IMR-90 (cell line): Measurements from ENCODE around the gene GABRR1. TPM values are rescaled to one million over a fixed set of nuclear protein-coding genes. Genes with fewer than 3 reads are reported as not detected.

ENCODE experiments used
- ATAC-seq: fragments of 200-7000 bp; cut with Tn5 transposase; 2 replicates; pipeline ENCODE4 v1.9.1; 2020; ENCODE audit warnings: low read depth, mild to moderate bottlenecking, moderate library complexity
- BruUV-seq: library from RNA; stranded (reverse); fragments of 400-500 nt; replicated peaks from 2 replicates; lab custom pipeline; 2021; lab: Mats Ljungman, UMichigan
- CTCF ChIA-PET: fragments of 300-600 bp; formaldehyde crosslinking; extraction: SDS; loops from one replicate; lab custom pipeline; 2021; ENCODE audit warnings: antibody characterized with exemption; lab: Yijun Ruan, JAX
- POLR2A ChIA-PET: fragments of 300-600 bp; sonication (Branson Sonifier 250); formaldehyde crosslinking; loops from one replicate; lab custom pipeline; 2022; ENCODE audit warnings: antibody characterized with exemption; ENCODE audit not compliant: unreplicated experiment; lab: Charles Lee
- DNase-seq: peaks from one replicate; pipeline ENCODE4 v3.0.0; 2013
- H2AFZ ChIP-seq: replicated peaks from 2 replicates; pipeline ENCODE3; 2013; ENCODE audit warnings: low read length, mild to moderate bottlenecking; ENCODE audit not compliant: poor library complexity
- H2AK5ac ChIP-seq: 2 replicates; pipeline ENCODE4 v1.6.1; 2013; ENCODE audit warnings: low read depth, low read length, inconsistent platforms
- H2AK9ac ChIP-seq: replicated peaks from 2 replicates; pipeline ENCODE3; 2013; ENCODE audit warnings: mild to moderate bottlenecking, low read depth, low read length, moderate library complexity; ENCODE audit not compliant: poor library complexity
- H2BK120ac ChIP-seq: 2 replicates; pipeline ENCODE4 v1.6.1; 2013; ENCODE audit warnings: low read depth, low read length, inconsistent platforms
- H2BK15ac ChIP-seq: 3 replicates; pipeline ENCODE4 v1.6.1; 2013; ENCODE audit warnings: low read depth, low read length, inconsistent platforms
- H2BK20ac ChIP-seq: 2 replicates; pipeline ENCODE4 v1.6.1; 2013; ENCODE audit warnings: low read depth, mild to moderate bottlenecking, inconsistent platforms, low read length, moderate library complexity
- H2BK5ac ChIP-seq: 2 replicates; pipeline ENCODE4 v1.6.1; 2013; ENCODE audit warnings: mild to moderate bottlenecking, low read depth, low read length, inconsistent platforms; ENCODE audit not compliant: poor library complexity, severe bottlenecking
- H3K14ac ChIP-seq: replicated peaks from 2 replicates; pipeline ENCODE4 v1.6.1; 2013; ENCODE audit warnings: low read depth, low read length, inconsistent platforms
- H3K18ac ChIP-seq: 2 replicates; pipeline ENCODE4 v1.6.1; 2013; ENCODE audit warnings: low read depth, low read length, control low read depth
- H3K23ac ChIP-seq: 2 replicates; pipeline ENCODE4 v1.6.1; 2013; ENCODE audit warnings: low read depth, low read length, inconsistent platforms
- H3K27ac ChIP-seq: 2 replicates; pipeline ENCODE4 v1.5.1; 2013; ENCODE audit warnings: mild to moderate bottlenecking, control low read depth, low read length; ENCODE audit not compliant: insufficient read depth
- H3K27me3 ChIP-seq: 2 replicates; pipeline ENCODE4 v1.6.1; 2013; ENCODE audit warnings: low read length; ENCODE audit not compliant: control insufficient read depth, insufficient read depth
- H3K36me3 ChIP-seq: 2 replicates; pipeline ENCODE4 v1.6.1; 2013; ENCODE audit warnings: low read length, mixed read lengths; ENCODE audit not compliant: control insufficient read depth, insufficient read depth
- H3K4ac ChIP-seq: 2 replicates; pipeline ENCODE4 v1.6.1; 2013; ENCODE audit warnings: low read depth, low read length, inconsistent platforms
- H3K4me1 ChIP-seq: 2 replicates; pipeline ENCODE4 v1.6.1; 2013; ENCODE audit warnings: low read length, mixed read lengths; ENCODE audit not compliant: control insufficient read depth, insufficient read depth
- H3K4me2 ChIP-seq: 2 replicates; pipeline ENCODE4 v1.6.1; 2013; ENCODE audit warnings: low read depth, mild to moderate bottlenecking, control low read depth, low read length, moderate library complexity
- H3K4me3 ChIP-seq: 2 replicates; pipeline ENCODE4 v1.5.1; 2013; ENCODE audit warnings: low read depth, mild to moderate bottlenecking, control low read depth, low read length, moderate library complexity; ENCODE audit not compliant: insufficient read depth
- H3K56ac ChIP-seq: 2 replicates; pipeline ENCODE4 v1.6.1; 2013; ENCODE audit warnings: low read length, inconsistent platforms; ENCODE audit not compliant: insufficient read depth; ENCODE audit errors: extremely low read depth
- H3K79me1 ChIP-seq, 2 experiments: 2 replicates each; pipeline ENCODE4 v1.6.1; 2013; ENCODE audit warnings: low read length in 2 of 2, inconsistent platforms in 1 of 2, low read depth in 1 of 2
- H3K9ac ChIP-seq: 2 replicates; pipeline ENCODE4 v1.6.1; 2013; ENCODE audit warnings: low read depth, low read length, control low read depth
- H3K9me1 ChIP-seq: 2 replicates; pipeline ENCODE4 v1.6.1; 2013; ENCODE audit warnings: low read length, inconsistent platforms; ENCODE audit not compliant: insufficient read depth
- H3K9me3 ChIP-seq: 2 replicates; pipeline ENCODE4 v1.6.1; 2013; ENCODE audit warnings: low read length; ENCODE audit not compliant: control insufficient read depth, insufficient read depth
- H4K20me1 ChIP-seq: 2 replicates; pipeline ENCODE4 v1.6.1; 2013; ENCODE audit warnings: low read length, inconsistent platforms; ENCODE audit not compliant: insufficient read depth
- H4K5ac ChIP-seq: 2 replicates; pipeline ENCODE4 v1.6.1; 2013; ENCODE audit warnings: mild to moderate bottlenecking, low read depth, low read length, control low read depth
- H4K8ac ChIP-seq, 2 experiments: 2 replicates each; pipeline ENCODE4 v1.6.1; 2013; ENCODE audit warnings: low read depth in 2 of 2, low read length in 2 of 2, control low read depth in 1 of 2, inconsistent platforms in 1 of 2
- H4K91ac ChIP-seq: 2 replicates; pipeline ENCODE4 v1.6.1; 2013; ENCODE audit warnings: low read depth, low read length, inconsistent platforms; ENCODE audit not compliant: insufficient read depth
- BHLHE40 ChIP-seq: fragments of 150-350 bp; IDR thresholded peaks from 2 replicates; pipeline ENCODE4 v1.6.1; 2016; ENCODE audit warnings: mild to moderate bottlenecking, low read depth, low read length
- CEBPB ChIP-seq: IDR thresholded peaks from 2 replicates; pipeline ENCODE4 v1.6.1; 2012; ENCODE audit warnings: low read depth, low read length, improper control_type of control experiment
- CHD1 ChIP-seq: IDR thresholded peaks from 2 replicates; pipeline ENCODE4 v1.6.1; 2012; ENCODE audit warnings: low read depth, low read length, improper control_type of control experiment
- FOS ChIP-seq: fragments of 150-350 bp; IDR thresholded peaks from 2 replicates; pipeline ENCODE4 v1.6.1; 2016; ENCODE audit warnings: low read depth, low read length
- MAZ ChIP-seq: IDR thresholded peaks from 2 replicates; pipeline ENCODE4 v1.6.1; 2012; ENCODE audit warnings: low read depth, mild to moderate bottlenecking, low read length, improper control_type of control experiment, moderate library complexity, borderline replicate concordance
- MXI1 ChIP-seq: IDR thresholded peaks from 2 replicates; pipeline ENCODE4 v1.6.1; 2012; ENCODE audit warnings: low read depth, mild to moderate bottlenecking, low read length, moderate library complexity, borderline replicate concordance
- NFE2L2 ChIP-seq: fragments of 150-350 bp; IDR thresholded peaks from 2 replicates; pipeline ENCODE4 v1.6.1; 2016; ENCODE audit warnings: low read depth, mild to moderate bottlenecking, low read length
- POLR2A ChIP-seq: IDR thresholded peaks from 2 replicates; pipeline ENCODE4 v1.6.1; 2012; ENCODE audit warnings: mild to moderate bottlenecking, low read depth, low read length
- RAD21 ChIP-seq: IDR thresholded peaks from 2 replicates; pipeline ENCODE4 v1.6.1; 2012; ENCODE audit warnings: low read length, improper control_type of control experiment
- RCOR1 ChIP-seq: IDR thresholded peaks from 2 replicates; pipeline ENCODE4 v1.6.1; 2012; ENCODE audit warnings: mild to moderate bottlenecking, low read length, improper control_type of control experiment; ENCODE audit not compliant: insufficient replicate concordance
- RFX5 ChIP-seq: IDR thresholded peaks from 2 replicates; pipeline ENCODE4 v1.8.0; 2012; ENCODE audit warnings: low read depth, mild to moderate bottlenecking, low read length, moderate library complexity
- SMC3 ChIP-seq: fragments of 150-350 bp; IDR thresholded peaks from 2 replicates; pipeline ENCODE4 v1.6.1; 2016; ENCODE audit warnings: low read depth, mild to moderate bottlenecking, antibody characterized with exemption, low read length, moderate library complexity
- WGBS, 2 experiments: methylation state at CpG; one replicate each; pipeline versions ENCODE4 v1.1.5 to v1.1.7; 2013; ENCODE audit warnings: missing lambda C conversion rate in 2 of 2; ENCODE audit not compliant: insufficient read length in 1 of 2; ENCODE audit errors: extremely low coverage in 2 of 2; 5-methylcytosine and 5-hydroxymethylcytosine counted together
- dilution Hi-C: fragments of 300-500 bp; cut with HindIII; formaldehyde crosslinking; loops from one replicate; pipeline ENCODE4 v1.14.3; 2018; ENCODE audit warnings: low sequenced_read_pairs; ENCODE audit not compliant: unreplicated experiment
- in situ Hi-C: fragments of 300-500 bp; cut with MboI; formaldehyde crosslinking; loops from 3 replicates; pipeline ENCODE4 v1.14.3; 2019; ENCODE audit warnings: low sequenced_read_pairs, inconsistent platforms, mixed read lengths
- intact Hi-C: fragments of 100-400 bp; cut with micrococcal nuclease; formaldehyde crosslinking; loops from 2 replicates; pipeline ENCODE4 v1.10.0; 2022
- polyA plus RNA-seq, 3 experiments: library from polyadenylated mRNA; depleted of rRNA; stranded (reverse); fragments of >200 nt; gene quantifications; 2 replicates each; pipeline ENCODE4 v1.2.3, GENCODE V29; 2012; ENCODE audit warnings: low replicate concordance in 1 of 3
- total RNA-seq: library from RNA; depleted of rRNA; stranded (reverse); fragments of >200 nt; gene quantifications from 2 replicates; pipeline ENCODE4 v1.2.3, GENCODE V29; 2012
- TF ChIP-seq, protein P1 (sequence below): fragments of 150-350 bp; IDR thresholded peaks from 2 replicates; pipeline ENCODE4 v1.6.1; 2017; ENCODE audit warnings: mild to moderate bottlenecking, antibody characterized with exemption, low read length, low read depth
- TF ChIP-seq, protein P2 (sequence below): fragments of 150-350 bp; IDR thresholded peaks from 2 replicates; pipeline ENCODE4 v1.6.1; 2016; ENCODE audit warnings: low read depth, mild to moderate bottlenecking, low read length, moderate library complexity, borderline replicate concordance
- TF ChIP-seq, protein P3 (sequence below): conservative IDR thresholded peaks from 2 replicates; pipeline ENCODE4 v1.5.1; 2012; ENCODE audit warnings: mild to moderate bottlenecking, low read depth, low read length, improper control_type of control experiment

Gene GABRR1
- total and polyA plus RNA-seq, 2 of the 4 experiments (the other 2 are of a cell fraction) = not detected

DNA sequence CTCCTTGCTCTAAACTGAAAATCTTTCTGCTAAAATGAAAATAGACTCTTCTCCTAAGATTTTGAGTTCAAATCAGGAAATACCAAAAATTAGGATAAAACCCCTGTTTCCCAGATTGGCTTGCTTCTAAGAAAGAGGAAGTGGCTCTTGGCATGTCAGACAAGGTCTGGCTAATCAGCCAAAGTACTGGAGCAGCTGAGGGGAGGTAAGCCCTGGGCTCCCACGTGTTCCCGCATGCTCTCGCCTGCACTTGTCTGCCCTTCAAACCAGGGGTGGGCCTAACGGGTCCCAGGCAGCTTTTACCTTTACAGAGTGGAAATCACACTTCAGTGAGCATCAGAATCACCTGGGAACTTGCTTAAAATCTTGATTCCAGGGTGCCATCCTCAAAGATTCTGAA, 43.2 kb upstream of the GABRR1 start:
- intact Hi-C loops (no loop called here), in situ Hi-C loops (no loop called here), dilution Hi-C loops (no loop called here)
- TF ChIP-seq, protein P1, sequence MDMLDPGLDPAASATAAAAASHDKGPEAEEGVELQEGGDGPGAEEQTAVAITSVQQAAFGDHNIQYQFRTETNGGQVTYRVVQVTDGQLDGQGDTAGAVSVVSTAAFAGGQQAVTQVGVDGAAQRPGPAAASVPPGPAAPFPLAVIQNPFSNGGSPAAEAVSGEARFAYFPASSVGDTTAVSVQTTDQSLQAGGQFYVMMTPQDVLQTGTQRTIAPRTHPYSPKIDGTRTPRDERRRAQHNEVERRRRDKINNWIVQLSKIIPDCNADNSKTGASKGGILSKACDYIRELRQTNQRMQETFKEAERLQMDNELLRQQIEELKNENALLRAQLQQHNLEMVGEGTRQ = no peak
- TF ChIP-seq RFX5 (no peak), NFE2L2 (no peak), BHLHE40 (no peak), MAZ (no peak), FOS (no peak), CEBPB (no peak), MXI1 (no peak), RCOR1 (no peak), CHD1 (no peak), SMC3 (no peak), POLR2A (no peak), RAD21 (no peak)
- TF ChIP-seq, protein P2, sequence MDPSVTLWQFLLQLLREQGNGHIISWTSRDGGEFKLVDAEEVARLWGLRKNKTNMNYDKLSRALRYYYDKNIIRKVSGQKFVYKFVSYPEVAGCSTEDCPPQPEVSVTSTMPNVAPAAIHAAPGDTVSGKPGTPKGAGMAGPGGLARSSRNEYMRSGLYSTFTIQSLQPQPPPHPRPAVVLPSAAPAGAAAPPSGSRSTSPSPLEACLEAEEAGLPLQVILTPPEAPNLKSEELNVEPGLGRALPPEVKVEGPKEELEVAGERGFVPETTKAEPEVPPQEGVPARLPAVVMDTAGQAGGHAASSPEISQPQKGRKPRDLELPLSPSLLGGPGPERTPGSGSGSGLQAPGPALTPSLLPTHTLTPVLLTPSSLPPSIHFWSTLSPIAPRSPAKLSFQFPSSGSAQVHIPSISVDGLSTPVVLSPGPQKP = no peak
- TF ChIP-seq, protein P3, sequence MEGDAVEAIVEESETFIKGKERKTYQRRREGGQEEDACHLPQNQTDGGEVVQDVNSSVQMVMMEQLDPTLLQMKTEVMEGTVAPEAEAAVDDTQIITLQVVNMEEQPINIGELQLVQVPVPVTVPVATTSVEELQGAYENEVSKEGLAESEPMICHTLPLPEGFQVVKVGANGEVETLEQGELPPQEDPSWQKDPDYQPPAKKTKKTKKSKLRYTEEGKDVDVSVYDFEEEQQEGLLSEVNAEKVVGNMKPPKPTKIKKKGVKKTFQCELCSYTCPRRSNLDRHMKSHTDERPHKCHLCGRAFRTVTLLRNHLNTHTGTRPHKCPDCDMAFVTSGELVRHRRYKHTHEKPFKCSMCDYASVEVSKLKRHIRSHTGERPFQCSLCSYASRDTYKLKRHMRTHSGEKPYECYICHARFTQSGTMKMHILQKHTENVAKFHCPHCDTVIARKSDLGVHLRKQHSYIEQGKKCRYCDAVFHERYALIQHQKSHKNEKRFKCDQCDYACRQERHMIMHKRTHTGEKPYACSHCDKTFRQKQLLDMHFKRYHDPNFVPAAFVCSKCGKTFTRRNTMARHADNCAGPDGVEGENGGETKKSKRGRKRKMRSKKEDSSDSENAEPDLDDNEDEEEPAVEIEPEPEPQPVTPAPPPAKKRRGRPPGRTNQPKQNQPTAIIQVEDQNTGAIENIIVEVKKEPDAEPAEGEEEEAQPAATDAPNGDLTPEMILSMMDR = no peak
- H2AFZ ChIP-seq = no peak overlapping the region
- H2AK5ac ChIP-seq = no peak overlapping the region
- H2BK120ac ChIP-seq = no peak overlapping the region
- H2BK20ac ChIP-seq = no peak overlapping the region
- DNase-seq (no peak), ATAC-seq (no peak)
- no peak overlapping the region for H4K8ac ChIP-seq
- no peak overlapping the region for H3K9ac ChIP-seq
- no peak overlapping the region for H3K4me2 ChIP-seq
- no peaks in the 10 kb centered on the region for H3K36me3 ChIP-seq
- H3K27ac ChIP-seq = no peak overlapping the region
- no TSS peak for BruUV-seq
- H2BK15ac ChIP-seq = no peak overlapping the region
- no peak overlapping the region for H3K18ac ChIP-seq
- H3K23ac ChIP-seq = no peak overlapping the region
- no peak overlapping the region for H2AK9ac ChIP-seq
- WGBS, 2 experiments = 100% methylated on average over 1 of the region's 4 CpGs; no CpG with 5 or more reads in 1 of the 2 experiments
- no peaks in the 10 kb centered on the region for H3K9me3 ChIP-seq
- no peak overlapping the region for H3K4ac ChIP-seq
- no peak overlapping the region for H3K4me3 ChIP-seq
- H3K79me1 ChIP-seq = no peaks in the 10 kb centered on the region
- H4K91ac ChIP-seq = no peak overlapping the region
- no peak overlapping the region for H2BK5ac ChIP-seq
- no peaks in the 10 kb centered on the region for H4K20me1 ChIP-seq
- no peak overlapping the region for H3K14ac ChIP-seq
- H3K27me3 ChIP-seq = peaks cover 8% of the 10 kb centered on the region
- H3K4me1 ChIP-seq = no peaks in the 10 kb centered on the region
- no peak overlapping the region for H4K5ac ChIP-seq
- CTCF ChIA-PET = no interaction called here
- no peak overlapping the region for H3K56ac ChIP-seq
- H3K9me1 ChIP-seq = no peaks in the 10 kb centered on the region
- POLR2A ChIA-PET = no interaction called here
